Erythroblast (primary cell): ENCODE measurements around the gene POLRMT.

Experiments
- GATA1 ChIP-seq: IDR thresholded peaks from 2 replicates; pipeline ENCODE4 v1.6.1; 2011; ENCODE audit warnings: low read depth, mild to moderate bottlenecking, control low read depth, low read length, moderate library complexity
- POLR2A ChIP-seq: IDR thresholded peaks from 2 replicates; pipeline ENCODE4 v1.6.1; 2011; ENCODE audit warnings: mild to moderate bottlenecking, low read length

DNA sequence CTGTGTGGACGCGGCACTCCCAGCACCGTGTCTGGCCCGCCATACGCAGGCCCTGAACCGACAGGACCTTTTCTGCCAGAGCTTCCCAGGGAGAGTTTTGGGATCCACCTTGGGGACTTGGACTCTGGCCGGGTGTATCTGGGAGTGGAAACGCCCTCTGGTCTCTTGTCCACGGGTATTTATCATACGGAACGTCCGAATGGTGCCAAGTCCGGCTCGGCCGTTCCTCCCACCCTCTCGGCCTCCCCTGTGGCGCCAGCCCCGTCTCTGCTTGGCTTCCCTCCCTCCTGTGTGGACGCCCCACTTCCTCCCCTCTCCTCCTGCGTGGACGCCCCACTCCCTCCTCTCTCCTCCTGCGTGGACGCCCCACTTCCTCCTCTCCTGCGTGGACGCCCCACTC, 31.5 kb downstream of the POLRMT start:
- no peak for TF ChIP-seq POLR2A
- TF ChIP-seq GATA1 = no peak
